Activated CD4-positive, alpha-beta memory T cell treated with anti-CD3 and anti-CD28 coated beads for 36 hours (primary cell): ENCODE data around the gene AHDC1. TPM values are rescaled to one million over a fixed set of nuclear protein-coding genes. Genes with fewer than 3 reads are reported as not detected.

ENCODE experiments used
- CTCF ChIA-PET: fragments of 350-600 bp; sonication (Branson Sonifier 250); formaldehyde crosslinking; loops from one replicate; lab custom pipeline; 2021; ENCODE audit warnings: antibody characterized with exemption, inconsistent platforms; lab: Charles Lee
- POLR2A ChIA-PET: fragments of 350-600 bp; sonication (Branson Sonifier 250); formaldehyde crosslinking; loops from one replicate; lab custom pipeline; 2021; ENCODE audit warnings: antibody characterized with exemption; lab: Charles Lee
- DNase-seq: peaks from one replicate; pipeline ENCODE4 v3.0.0-alpha.2; 2020
- H3K27ac Mint-ChIP-seq: one replicate; pipeline ENCODE4 v1.8.0; 2021; ENCODE audit warnings: mixed read lengths
- H3K27me3 Mint-ChIP-seq: one replicate; pipeline ENCODE4 v1.8.0; 2021; ENCODE audit warnings: mixed read lengths
- H3K36me3 Mint-ChIP-seq: one replicate; pipeline ENCODE4 v1.8.0; 2021; ENCODE audit warnings: mixed read lengths
- H3K4me1 Mint-ChIP-seq: one replicate; pipeline ENCODE4 v1.8.0; 2021; ENCODE audit warnings: low read depth, mixed read lengths
- H3K4me3 Mint-ChIP-seq: one replicate; pipeline ENCODE4 v1.8.0; 2021; ENCODE audit warnings: mild to moderate bottlenecking, mixed read lengths
- H3K9me3 Mint-ChIP-seq: one replicate; pipeline ENCODE4 v1.8.0; 2021; ENCODE audit warnings: mixed read lengths
- intact Hi-C: fragments of 100-400 bp; cut with micrococcal nuclease; formaldehyde crosslinking; loops from one replicate; pipeline ENCODE4 v1.15.1; 2023
- total RNA-seq, 2 experiments: library from RNA; stranded (reverse); gene quantifications; one replicate each; pipeline ENCODE4 v1.2.3, GENCODE V29; 2021

AHDC1 gene
- total RNA-seq, 2 experiments from 2014 or later, result 8.3 to 12.1 TPM

DNA sequence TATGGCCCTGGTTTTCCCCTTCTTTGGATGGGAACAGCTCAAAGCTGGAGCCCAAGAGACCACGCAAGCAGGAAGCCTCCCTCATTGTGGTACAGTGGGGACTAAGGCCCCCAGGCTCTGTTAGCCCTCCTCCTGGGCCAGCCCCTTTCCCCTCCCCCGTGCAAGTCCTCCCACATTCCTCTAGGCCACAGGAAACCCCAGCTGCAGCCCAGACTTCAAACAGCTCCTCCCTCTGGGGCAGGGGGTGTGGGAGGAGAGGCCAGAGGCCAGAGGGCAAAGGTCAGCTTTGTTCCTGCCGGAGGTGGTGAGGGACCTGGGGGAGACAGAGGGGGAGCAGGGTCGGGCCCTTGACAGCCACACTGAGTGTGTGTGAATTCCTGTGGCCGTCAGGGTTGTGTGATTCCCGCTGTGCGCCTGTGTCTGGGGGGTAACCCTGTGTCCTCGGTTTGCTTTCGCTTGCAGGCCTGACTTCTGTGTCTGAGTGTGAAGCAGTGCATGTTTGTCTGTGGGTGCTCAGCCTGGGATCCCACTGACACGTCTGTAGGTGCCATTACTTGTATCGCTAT is 3.4 kb upstream of the AHDC1 start:
- DNase-seq, result no peak
- H3K4me3 Mint-ChIP-seq, result no peak overlapping the region
- intact Hi-C loops, result loop anchor here (2.0 to 10.0 kb wide), 2 partner anchors 283 to 307 kb away; partner anchors contain the start of gene TMEM222
- H3K4me1 Mint-ChIP-seq, result peaks cover 11% of the 10 kb centered on the region
- CTCF ChIA-PET, result interaction anchor here (0.6 to 12.3 kb wide), 45 partner anchors 11 to 563 kb away, joined by 3 to 312 read pairs (median 5); partner anchors contain the start of genes GPR3, IFI6, MAP3K6 and WASF2
- H3K27ac Mint-ChIP-seq, result no peak overlapping the region
- H3K36me3 Mint-ChIP-seq, result no peaks in the 10 kb centered on the region
- H3K9me3 Mint-ChIP-seq, result no peaks in the 10 kb centered on the region
- H3K27me3 Mint-ChIP-seq, result no peaks in the 10 kb centered on the region
- POLR2A ChIA-PET, result interaction anchor here (1.4 kb wide), 1 partner anchor 56 kb away, joined by 5 read pairs; no protein-coding TSS in a partner anchor

DNA sequence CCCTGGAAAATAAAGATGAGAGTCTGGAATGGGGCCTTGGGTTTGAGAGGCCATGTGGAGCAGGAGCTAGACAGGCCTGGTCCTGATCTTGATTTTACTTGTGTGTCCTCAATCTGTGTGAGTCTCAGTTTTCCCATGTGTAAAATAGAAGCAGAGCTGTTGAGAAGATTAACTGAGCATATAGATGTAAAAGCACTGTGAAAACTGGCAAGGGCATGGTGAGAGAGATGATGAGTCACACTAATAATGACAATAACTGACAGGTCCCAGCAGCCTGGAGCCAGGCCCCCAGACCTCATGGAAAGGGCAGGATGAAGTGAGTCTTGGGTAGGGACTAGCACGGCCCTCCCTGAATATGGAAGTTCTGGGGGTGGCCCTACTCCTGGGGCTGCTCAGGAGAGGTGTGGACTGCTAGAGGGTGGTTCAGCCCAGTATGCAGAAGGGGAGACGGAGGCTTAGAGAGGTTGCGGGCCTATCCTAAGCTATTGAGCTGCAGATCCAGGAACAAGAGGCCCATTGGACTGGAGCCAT is 2.8 kb upstream of the AHDC1 start:
- H3K36me3 Mint-ChIP-seq, result no peaks in the 10 kb centered on the region
- intact Hi-C loops, result loop anchor here (1.0 to 10.0 kb wide), 4 partner anchors 50 to 306 kb away; partner anchors contain the start of gene TMEM222
- peak overlapping the region; percentile 36 for H3K27ac Mint-ChIP-seq
- no peak overlapping the region for H3K4me3 Mint-ChIP-seq
- ChIA-PET CTCF (interaction anchor here (0.6 to 12.3 kb wide), 42 partner anchors 11 to 309 kb away, joined by 3 to 312 read pairs (median 4); partner anchors contain the start of genes GPR3, IFI6, MAP3K6 and WASF2), POLR2A (interaction anchor here (1.4 kb wide), 1 partner anchor 56 kb away, joined by 5 read pairs; no protein-coding TSS in a partner anchor)
- H3K9me3 Mint-ChIP-seq, result no peaks in the 10 kb centered on the region
- DNase-seq, result no peak
- H3K27me3 Mint-ChIP-seq, result no peaks in the 10 kb centered on the region
- peaks cover 13% of the 10 kb centered on the region for H3K4me1 Mint-ChIP-seq

DNA sequence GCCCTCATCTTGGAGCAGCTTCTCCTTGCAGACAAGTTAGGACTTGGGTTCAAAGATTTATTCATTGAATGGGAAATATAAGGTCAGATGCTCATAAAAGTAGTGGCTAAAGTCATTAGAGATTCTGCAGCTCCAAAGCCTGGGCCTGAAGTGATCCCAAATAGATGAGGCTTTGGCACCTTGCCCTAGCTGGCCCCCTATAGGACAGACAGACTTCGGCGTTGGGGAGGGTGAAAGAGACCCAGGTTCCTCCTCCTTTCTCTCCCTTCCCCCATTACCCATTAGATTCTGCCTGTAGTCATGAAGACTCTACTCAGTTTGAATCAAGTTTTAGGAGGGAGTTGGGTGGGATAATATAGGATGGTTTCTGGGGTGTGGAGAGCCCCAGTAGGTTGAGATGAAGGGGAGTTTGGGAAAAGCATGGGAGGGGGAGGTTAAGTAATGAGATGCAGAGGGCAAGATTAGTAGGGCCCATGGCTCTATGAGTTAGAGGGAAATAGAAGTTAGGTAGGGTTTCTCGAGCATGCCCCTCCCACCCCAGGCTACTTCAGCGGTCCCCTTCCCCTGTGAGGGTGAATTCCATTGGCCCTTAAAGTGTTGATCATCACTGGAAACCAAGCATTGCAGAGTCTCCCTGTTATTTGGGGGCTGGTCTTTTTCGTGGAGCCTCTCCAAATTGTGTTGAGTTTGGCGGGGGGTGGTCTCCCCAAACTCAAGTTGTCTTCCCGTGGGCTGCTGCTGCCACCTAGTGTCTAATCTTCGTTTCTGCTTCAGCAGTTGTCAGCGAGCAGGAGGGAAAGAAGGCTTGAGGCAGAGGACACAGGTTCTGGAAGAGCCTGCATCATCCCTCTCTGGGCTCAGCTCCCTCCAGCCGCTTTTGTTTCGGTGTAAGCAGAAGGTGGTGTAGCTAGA is 2.1 kb upstream of the AHDC1 start:
- H3K36me3 Mint-ChIP-seq, result no peaks in the 10 kb centered on the region
- peak overlapping the region; percentile 36 for H3K27ac Mint-ChIP-seq
- ChIA-PET POLR2A (interaction anchor here (1.4 kb wide), 1 partner anchor 57 kb away, joined by 5 read pairs; no protein-coding TSS in a partner anchor), CTCF (interaction anchor here (0.6 to 12.3 kb wide), 48 partner anchors 8 to 308 kb away, joined by 3 to 312 read pairs (median 4); partner anchors contain the start of genes GPR3, IFI6, MAP3K6 and WASF2)
- H3K4me3 Mint-ChIP-seq, result peak overlapping the region; percentile 10
- peak; percentile 68 for DNase-seq
- H3K27me3 Mint-ChIP-seq, result no peaks in the 10 kb centered on the region
- H3K9me3 Mint-ChIP-seq, result no peaks in the 10 kb centered on the region
- intact Hi-C loops, result loop anchor here (1.0 to 10.0 kb wide), 5 partner anchors 50 to 305 kb away; partner anchors contain the start of genes GPR3 and TMEM222
- H3K4me1 Mint-ChIP-seq, result peaks cover 18% of the 10 kb centered on the region

DNA sequence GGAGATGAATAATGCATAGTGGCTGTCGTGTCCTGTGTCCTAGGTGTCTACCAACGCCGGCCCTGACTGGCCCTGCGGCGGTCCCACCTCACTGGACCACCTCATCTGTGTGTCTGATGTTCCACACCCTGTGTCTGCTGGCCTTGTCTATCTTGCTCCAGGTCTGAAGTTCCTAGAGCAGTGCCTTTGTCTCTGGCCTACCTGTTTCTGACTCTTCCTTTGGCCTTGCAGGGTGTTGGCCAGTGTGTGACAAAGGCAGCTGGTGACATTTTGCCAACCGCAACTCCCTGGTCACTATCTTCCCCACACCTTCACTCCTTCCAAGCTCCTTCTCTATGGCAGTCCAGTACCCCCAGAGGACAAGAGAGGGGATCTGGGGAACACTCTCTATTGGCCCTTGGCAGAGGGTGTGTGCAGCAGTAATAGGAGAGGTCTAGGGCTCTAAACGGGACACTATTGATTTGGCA is 1.4 kb upstream of the AHDC1 start:
- Mint-ChIP-seq H3K27ac (no peak overlapping the region), H3K36me3 (no peaks in the 10 kb centered on the region), H3K9me3 (no peaks in the 10 kb centered on the region), H3K4me1 (peaks cover 25% of the 10 kb centered on the region), H3K27me3 (no peaks in the 10 kb centered on the region), H3K4me3 (peak overlapping the region; percentile 38)
- ChIA-PET POLR2A (interaction anchor here (2.2 kb wide), 1 partner anchor 49 kb away, joined by 6 read pairs; no protein-coding TSS in a partner anchor), CTCF (interaction anchor here (0.6 to 12.3 kb wide), 20 partner anchors 9 to 307 kb away, joined by 3 to 312 read pairs (median 14); partner anchors contain the start of genes GPR3, IFI6 and WASF2)
- DNase-seq, result no peak
- intact Hi-C loops, result loop anchor here (2.0 to 10.0 kb wide), 2 partner anchors 213 to 281 kb away; partner anchors contain the start of genes GPR3 and TMEM222

DNA sequence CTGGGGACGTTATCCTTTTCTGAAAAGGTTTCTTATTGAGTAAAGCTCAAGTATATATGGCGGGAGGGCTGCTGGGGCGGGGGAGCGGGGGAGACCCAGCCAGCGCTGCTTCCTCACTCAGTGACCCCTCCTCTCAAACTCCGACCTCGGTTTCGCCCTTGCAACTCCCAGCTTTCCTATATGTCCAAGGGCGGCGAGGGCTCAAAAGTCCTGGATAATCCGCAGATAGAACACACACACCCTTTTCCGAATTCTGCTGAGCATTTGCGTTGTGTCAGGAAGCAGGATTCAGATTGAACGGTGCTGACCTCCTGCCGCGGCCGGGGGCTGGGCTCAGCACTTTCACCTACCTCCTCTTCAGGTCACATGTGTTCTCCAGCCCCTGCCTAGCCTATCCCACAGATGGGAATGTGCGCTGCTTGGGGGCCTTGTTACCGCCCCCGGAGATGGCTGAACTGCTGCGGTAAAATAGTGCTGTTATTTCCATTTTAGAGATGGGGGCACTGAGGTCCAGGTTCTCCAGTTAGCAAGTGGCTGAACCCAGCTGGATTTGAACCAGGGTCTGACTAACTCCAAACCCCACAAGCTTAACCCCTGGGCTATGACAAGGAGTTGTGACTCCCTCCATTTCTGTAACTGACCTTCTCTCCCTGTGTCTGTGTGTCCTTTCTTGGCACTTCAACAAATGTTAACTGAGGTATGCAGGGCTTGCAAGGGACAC is 795 bp upstream of the AHDC1 start:
- CTCF ChIA-PET, result interaction anchor here (0.6 to 12.3 kb wide), 21 partner anchors 9 to 306 kb away, joined by 3 to 312 read pairs (median 8); partner anchors contain the start of genes GPR3, IFI6 and WASF2
- Mint-ChIP-seq H3K4me1 (peaks cover 31% of the 10 kb centered on the region), H3K4me3 (peak overlapping the region; percentile 82), H3K27me3 (no peaks in the 10 kb centered on the region), H3K27ac (no peak overlapping the region), H3K36me3 (no peaks in the 10 kb centered on the region), H3K9me3 (no peaks in the 10 kb centered on the region)
- DNase-seq, result no peak
- POLR2A ChIA-PET, result interaction anchor here (1.3 to 2.2 kb wide), 4 partner anchors 36 to 82 kb away, joined by 4 to 7 read pairs (median 6); no protein-coding TSS in a partner anchor
- intact Hi-C loops, result loop anchor here (2.0 to 10.0 kb wide), 3 partner anchors 187 to 280 kb away; partner anchors contain the start of genes GPR3 and TMEM222

DNA sequence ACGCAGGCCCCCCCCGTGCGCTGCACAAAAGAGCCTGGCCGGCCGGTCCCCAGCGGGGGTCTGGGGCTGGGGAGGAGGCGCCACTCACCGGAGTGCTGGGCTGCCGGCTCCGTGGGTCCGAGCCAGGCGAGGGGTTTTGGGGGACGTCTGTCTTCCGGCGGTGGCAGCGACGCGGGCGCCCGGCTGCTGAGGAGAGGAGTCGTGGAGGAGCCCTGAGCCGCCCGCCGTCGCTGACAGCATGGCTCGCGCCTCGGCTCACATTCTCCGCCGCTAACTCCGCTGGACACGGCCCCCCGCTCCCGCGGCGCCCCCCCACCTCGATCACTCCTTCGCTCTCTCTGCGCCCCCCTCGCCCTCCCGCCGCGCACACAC is 649 bp downstream of the AHDC1 start:
- ChIA-PET POLR2A (interaction anchor here (0.6 to 2.2 kb wide), 5 partner anchors 29 to 81 kb away, joined by 3 to 7 read pairs (median 5); no protein-coding TSS in a partner anchor), CTCF (interaction anchor here (1.2 to 12.3 kb wide), 12 partner anchors 8 to 305 kb away, joined by 3 to 312 read pairs (median 48); partner anchors contain the start of genes GPR3 and MAP3K6)
- no peaks in the 10 kb centered on the region for H3K36me3 Mint-ChIP-seq
- intact Hi-C loops, result loop anchor here (2.0 to 10.0 kb wide), 3 partner anchors 34 to 278 kb away; partner anchors contain the start of gene TMEM222
- DNase-seq, result peak; percentile 44
- no peaks in the 10 kb centered on the region for H3K27me3 Mint-ChIP-seq
- no peak overlapping the region for H3K27ac Mint-ChIP-seq
- no peaks in the 10 kb centered on the region for H3K9me3 Mint-ChIP-seq
- peak overlapping the region; percentile 82 for H3K4me3 Mint-ChIP-seq
- peaks cover 44% of the 10 kb centered on the region for H3K4me1 Mint-ChIP-seq

DNA sequence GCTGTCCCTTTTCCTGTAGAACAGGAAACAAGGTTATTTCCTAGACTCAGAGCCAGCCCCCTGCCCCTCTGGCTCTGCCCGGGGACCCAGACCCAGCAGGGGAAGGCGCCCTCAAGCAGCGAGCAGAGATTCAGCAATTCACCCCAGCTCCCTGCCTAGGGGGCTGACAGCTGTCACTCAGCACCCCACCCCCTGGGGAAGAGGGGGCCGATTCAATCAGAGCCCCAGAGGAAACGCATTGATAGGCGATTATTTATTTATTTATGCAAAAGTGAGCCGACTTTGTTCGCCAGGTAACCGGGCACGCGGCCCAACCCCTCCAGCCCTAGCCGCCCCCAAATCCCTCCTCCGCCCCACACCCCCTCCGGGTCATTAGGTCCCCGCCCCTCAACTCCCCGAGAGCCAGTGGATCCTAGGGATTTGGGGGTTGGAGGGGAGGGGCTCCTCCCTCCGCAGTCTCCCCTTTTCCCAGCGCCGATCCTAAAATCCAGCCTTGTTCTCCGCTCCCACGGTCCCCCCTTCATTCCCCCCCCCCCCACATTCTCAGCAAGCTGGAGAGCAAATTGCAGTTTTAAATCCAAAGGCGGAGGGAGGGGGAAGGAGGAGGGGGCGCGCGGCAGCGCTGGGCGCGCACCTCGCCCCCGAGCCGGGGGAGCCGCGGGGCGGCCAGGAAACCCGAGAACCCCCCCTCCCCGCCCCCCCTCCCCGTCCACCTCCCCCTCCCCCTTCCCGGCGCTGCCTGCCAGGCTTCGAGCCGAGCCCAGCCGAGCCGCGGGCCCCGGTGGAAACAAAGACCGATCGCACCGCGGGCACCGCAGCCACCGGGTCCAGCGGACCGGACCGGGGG is 1.3 kb downstream of the AHDC1 start:
- ChIA-PET CTCF (interaction anchor here (1.3 to 12.3 kb wide), 5 partner anchors 34 to 236 kb away, joined by 5 to 312 read pairs (median 7); partner anchors contain the start of gene MAP3K6), POLR2A (interaction anchor here (1.0 to 2.2 kb wide), 3 partner anchors 35 to 46 kb away, joined by 3 to 7 read pairs (median 6); no protein-coding TSS in a partner anchor)
- Mint-ChIP-seq H3K9me3 (no peaks in the 10 kb centered on the region), H3K4me3 (peak overlapping the region; percentile 82), H3K36me3 (no peaks in the 10 kb centered on the region), H3K4me1 (peaks cover 44% of the 10 kb centered on the region), H3K27ac (no peak overlapping the region), H3K27me3 (no peaks in the 10 kb centered on the region)
- DNase-seq, result peak; percentile 46
- intact Hi-C loops, result loop anchor here (2.0 to 10.0 kb wide), 3 partner anchors 34 to 278 kb away; partner anchors contain the start of gene TMEM222

DNA sequence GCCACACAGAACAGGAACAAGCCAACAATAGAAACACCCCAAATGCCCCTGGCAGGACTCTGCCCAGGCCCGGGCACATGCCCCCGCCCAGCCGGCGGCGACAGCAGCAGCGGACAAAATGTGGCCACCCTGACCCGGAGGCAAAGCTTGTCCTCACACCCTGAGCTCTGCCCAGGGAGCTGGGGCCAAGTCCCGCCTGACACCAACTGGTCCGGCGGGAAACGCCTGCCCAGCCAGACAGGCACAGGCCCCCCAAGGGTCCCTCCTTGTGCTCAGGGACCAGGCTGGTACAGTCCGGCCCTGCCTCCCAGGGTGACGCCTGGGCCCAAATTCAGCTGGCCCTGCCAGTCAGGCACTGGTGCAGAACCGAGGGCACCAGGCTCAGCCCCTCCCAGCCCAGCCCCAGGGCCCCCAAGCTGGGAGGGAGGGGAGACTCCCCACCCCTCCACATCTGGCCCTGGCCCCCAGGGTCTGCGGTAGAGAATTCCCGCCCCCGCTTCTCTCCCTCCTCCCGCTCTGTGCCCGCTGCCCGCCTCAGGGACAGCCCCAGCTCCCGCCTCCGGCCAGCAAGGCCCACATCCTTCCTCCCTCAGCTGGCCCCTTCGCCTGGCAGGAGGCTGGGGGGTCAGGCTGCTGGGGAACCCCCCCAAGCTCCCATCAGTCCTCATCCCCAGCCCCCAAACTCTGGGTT is 2.0 kb downstream of the AHDC1 start:
- Mint-ChIP-seq H3K9me3 (no peaks in the 10 kb centered on the region), H3K27ac (no peak overlapping the region), H3K4me3 (peak overlapping the region; percentile 74), H3K27me3 (no peaks in the 10 kb centered on the region), H3K4me1 (peaks cover 44% of the 10 kb centered on the region), H3K36me3 (no peaks in the 10 kb centered on the region)
- no peak for DNase-seq
- POLR2A ChIA-PET, result interaction anchor here (1.0 to 1.3 kb wide), 2 partner anchors 34 to 45 kb away, joined by 3 to 7 read pairs; no protein-coding TSS in a partner anchor
- intact Hi-C loops, result loop anchor here (2.0 to 10.0 kb wide), 3 partner anchors 33 to 277 kb away; partner anchors contain the start of gene TMEM222
- CTCF ChIA-PET, result interaction anchor here (1.3 to 12.3 kb wide), 7 partner anchors 23 to 198 kb away, joined by 4 to 312 read pairs (median 7); no protein-coding TSS in a partner anchor

DNA sequence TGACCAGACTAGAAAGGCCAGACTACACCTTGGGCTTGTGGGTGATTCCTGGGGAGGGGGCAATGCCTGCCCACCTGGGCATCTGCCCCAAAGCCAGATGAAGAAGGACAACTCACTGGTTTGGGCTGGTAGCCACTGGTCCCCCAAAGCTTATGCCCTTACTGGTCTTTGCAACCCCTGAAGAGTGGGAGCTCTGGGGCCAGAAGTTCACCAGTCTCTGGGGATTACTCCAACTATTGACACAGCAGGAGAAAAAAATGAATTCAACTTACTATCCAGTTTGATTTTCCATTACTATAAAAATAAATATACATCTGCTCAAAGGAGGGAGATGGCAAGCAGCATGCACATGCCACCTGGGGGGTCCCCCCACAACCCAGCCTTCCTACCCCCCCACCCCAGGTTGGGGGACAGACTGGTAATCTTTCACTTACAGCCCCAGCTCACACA is 2.6 kb downstream of the AHDC1 start:
- Mint-ChIP-seq H3K36me3 (no peaks in the 10 kb centered on the region), H3K4me1 (peaks cover 40% of the 10 kb centered on the region), H3K27me3 (no peaks in the 10 kb centered on the region), H3K4me3 (no peak overlapping the region), H3K27ac (no peak overlapping the region), H3K9me3 (no peaks in the 10 kb centered on the region)
- ChIA-PET POLR2A (interaction anchor here (1.0 kb wide), 1 partner anchor 45 kb away, joined by 3 read pairs; no protein-coding TSS in a partner anchor), CTCF (interaction anchor here (0.6 to 12.3 kb wide), 10 partner anchors 23 to 305 kb away, joined by 3 to 312 read pairs (median 6); no protein-coding TSS in a partner anchor)
- intact Hi-C loops, result loop anchor here (5.0 to 10.0 kb wide), 2 partner anchors 184 to 277 kb away; partner anchors contain the start of gene TMEM222
- no peak for DNase-seq
